Fibroblast of skin of left quadriceps (primary cell): ENCODE measurements around the gene RPAP2.

Source experiments
- DNase-seq, 2 experiments: peaks; one replicate each; pipeline ENCODE4 v3.0.0-alpha.2; 2013; ENCODE audit warnings: low read depth in 2 of 2

RPAP2 gene

GRCh38 chr1:92447033-92447681 is 148.3 kb downstream of the RPAP2 start:
- DNase-seq: no peak

- no peak for DNase-seq
Measured at GRCh38 chr1:92447976-92448375, 149.1 kb downstream of the RPAP2 start.
